Stimulated activated naive CD8-positive, alpha-beta T cell treated with anti-CD3 and anti-CD28 coated beads, Interleukin-15, Interleukin-2, amounts not matched to agents 100 U/mL and 50 U/mL, for 24 hours (primary cell): Measurements from ENCODE around the gene LCK.

Experiments used
- ATAC-seq: fragments of 150-1000 bp; cut with Tn5 transposase; one replicate; pipeline ENCODE4 v1.10.0; 2021
- DNase-seq: peaks from one replicate; pipeline ENCODE4 v3.0.0; 2021

The LCK gene

GRCh38 chr1:32329931-32330466, 78.9 kb downstream of the LCK start:
- no peak for ATAC-seq
- DNase-seq = no peak

- ATAC-seq = no peak
- DNase-seq = no peak
Observed at GRCh38 chr1:32330558-32331151, 79.6 kb downstream of the LCK start.

- ATAC-seq = no peak
- DNase-seq = no peak
Observed at GRCh38 chr1:32331549-32331948, 80.5 kb downstream of the LCK start.

- ATAC-seq (no peak), DNase-seq (no peak)
Observed at GRCh38 chr1:32332290-32333079, 81.4 kb downstream of the LCK start.

- ATAC-seq (no peak), DNase-seq (no peak)
Observed at GRCh38 chr1:32333251-32333963, 82.3 kb downstream of the LCK start.

- no peak for ATAC-seq
- DNase-seq = no peak
Observed at GRCh38 chr1:32334274-32334861, 83.3 kb downstream of the LCK start.

- ATAC-seq (peak; percentile 14), DNase-seq (peak; percentile 70)
Observed at GRCh38 chr1:32334864-32335534, 83.9 kb downstream of the LCK start.

GRCh38 chr1:32335535-32335789, 84.4 kb downstream of the LCK start:
- ATAC-seq = peak; percentile 0
- DNase-seq = no peak
